ENCODE data around the gene MYDGF.

MYDGF gene

DNA sequence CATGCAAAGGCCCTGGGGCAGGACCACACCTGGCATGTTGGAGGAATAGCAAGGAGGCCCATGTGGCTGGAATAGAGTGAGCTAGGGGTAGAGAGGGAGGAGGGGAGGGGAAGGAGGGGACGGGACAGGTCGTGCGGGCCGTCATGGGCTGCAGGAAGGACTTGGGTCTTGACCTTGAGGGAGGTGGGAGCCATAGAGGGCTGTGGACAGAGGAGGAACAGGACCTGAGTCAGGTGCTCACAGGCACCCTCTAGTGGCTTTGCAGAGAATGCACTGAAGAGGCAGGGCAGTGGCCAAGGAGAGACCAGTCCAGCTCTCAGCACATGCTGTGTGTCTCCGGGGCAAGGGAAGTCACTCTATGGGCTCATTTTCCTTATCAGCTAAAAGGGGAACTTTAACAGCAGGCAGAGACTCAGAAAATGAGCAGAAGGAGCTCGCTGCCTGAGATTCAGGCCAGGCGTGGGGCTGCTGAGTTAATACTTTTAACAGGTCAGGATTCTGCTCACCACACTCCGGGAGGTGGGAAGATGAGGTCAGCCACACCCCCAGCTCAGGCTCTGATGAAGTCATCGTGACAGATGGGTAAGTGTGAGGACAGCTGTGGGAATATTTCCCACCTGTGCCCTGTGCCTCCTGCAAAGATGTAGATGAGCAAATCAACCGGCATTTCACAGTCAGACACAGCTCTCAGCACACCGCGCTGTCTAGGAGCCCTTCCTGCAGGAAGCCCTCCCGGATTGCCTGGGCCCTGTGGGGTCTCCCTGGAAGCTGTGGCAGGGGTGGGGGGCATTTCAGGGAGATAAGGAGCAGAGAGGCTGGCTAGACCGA, 36.8 kb downstream of the MYDGF start:
- TF ChIP-seq, protein P1, sequence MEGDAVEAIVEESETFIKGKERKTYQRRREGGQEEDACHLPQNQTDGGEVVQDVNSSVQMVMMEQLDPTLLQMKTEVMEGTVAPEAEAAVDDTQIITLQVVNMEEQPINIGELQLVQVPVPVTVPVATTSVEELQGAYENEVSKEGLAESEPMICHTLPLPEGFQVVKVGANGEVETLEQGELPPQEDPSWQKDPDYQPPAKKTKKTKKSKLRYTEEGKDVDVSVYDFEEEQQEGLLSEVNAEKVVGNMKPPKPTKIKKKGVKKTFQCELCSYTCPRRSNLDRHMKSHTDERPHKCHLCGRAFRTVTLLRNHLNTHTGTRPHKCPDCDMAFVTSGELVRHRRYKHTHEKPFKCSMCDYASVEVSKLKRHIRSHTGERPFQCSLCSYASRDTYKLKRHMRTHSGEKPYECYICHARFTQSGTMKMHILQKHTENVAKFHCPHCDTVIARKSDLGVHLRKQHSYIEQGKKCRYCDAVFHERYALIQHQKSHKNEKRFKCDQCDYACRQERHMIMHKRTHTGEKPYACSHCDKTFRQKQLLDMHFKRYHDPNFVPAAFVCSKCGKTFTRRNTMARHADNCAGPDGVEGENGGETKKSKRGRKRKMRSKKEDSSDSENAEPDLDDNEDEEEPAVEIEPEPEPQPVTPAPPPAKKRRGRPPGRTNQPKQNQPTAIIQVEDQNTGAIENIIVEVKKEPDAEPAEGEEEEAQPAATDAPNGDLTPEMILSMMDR (IDR thresholded peaks at IDR 0.05; ENCODE audit: borderline replicate concordance, control extremely low read depth, extremely low read depth, insufficient read depth, missing control alignments), result peak; percentile 90
- DNase-seq (ENCODE audit: low spot score), result peak; percentile 76
- in situ Hi-C loops (cut with MboI; ENCODE audit: low sequenced_read_pairs, unreplicated experiment), result loop anchor here (10.0 kb wide), 1 partner anchor 59 kb away; no protein-coding TSS in a partner anchor

DNA sequence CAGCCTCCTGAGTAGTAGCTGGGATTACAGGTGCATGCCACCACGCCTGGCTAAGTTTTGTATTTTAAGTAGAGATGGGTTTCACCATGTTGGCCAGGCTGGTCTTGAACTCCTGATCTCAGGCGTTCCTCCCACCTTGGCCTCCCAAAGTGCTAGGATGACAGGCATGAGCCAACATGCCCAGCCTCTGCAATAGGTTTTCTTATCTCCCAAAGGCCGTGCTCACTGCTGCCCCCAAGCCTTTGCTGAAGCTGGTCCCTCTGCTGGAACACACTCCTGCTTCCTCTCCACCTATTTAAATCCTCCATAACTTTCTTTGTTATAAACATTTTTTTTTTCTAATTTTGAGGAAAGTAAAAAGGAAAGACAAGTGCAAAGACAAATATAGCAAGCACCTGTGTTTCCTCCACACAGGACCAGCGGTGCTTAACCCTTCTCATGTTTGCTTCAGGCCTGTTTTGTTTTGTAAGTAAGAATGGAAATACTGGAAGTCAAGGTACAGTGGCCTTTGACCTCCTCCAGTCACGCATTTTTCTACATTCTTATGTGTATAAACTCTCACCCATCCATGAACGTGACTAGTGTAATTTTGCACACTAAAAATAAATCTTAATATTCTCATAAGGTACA, 45.3 kb downstream of the MYDGF start:
- peak; percentile 55 for DNase-seq (ENCODE audit: low spot score)
- in situ Hi-C loops (cut with MboI; ENCODE audit: low sequenced_read_pairs, unreplicated experiment), result no loop called here
- TF ChIP-seq, protein P1 (IDR thresholded peaks at IDR 0.05; ENCODE audit: borderline replicate concordance, control extremely low read depth, extremely low read depth, insufficient read depth, missing control alignments), result no peak

DNA sequence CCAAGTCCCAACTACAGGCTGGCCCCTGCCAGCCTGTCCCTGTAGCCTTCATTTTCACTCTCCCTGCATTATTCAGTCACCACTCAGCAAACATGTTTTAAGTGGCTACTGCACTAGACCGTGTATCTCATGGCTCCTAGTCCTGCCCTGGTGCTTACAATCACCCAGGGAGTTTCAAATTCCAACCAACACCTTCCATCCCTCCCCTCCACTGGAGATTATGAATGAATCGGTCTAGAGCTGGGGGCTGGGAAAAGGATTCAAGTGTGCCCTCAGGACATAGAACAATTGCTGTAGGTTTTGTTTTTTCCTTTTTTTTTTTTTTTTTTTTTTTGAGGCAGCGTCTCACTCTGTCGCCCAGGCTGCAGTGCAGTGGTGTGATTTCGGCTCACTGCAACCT, 45.8 kb downstream of the MYDGF start:
- DNase-seq (ENCODE audit: low spot score), result no peak
- TF ChIP-seq, protein P1 (IDR thresholded peaks at IDR 0.05; ENCODE audit: borderline replicate concordance, control extremely low read depth, extremely low read depth, insufficient read depth, missing control alignments), result no peak
- in situ Hi-C loops (cut with MboI; ENCODE audit: low sequenced_read_pairs, unreplicated experiment), result no loop called here

DNA sequence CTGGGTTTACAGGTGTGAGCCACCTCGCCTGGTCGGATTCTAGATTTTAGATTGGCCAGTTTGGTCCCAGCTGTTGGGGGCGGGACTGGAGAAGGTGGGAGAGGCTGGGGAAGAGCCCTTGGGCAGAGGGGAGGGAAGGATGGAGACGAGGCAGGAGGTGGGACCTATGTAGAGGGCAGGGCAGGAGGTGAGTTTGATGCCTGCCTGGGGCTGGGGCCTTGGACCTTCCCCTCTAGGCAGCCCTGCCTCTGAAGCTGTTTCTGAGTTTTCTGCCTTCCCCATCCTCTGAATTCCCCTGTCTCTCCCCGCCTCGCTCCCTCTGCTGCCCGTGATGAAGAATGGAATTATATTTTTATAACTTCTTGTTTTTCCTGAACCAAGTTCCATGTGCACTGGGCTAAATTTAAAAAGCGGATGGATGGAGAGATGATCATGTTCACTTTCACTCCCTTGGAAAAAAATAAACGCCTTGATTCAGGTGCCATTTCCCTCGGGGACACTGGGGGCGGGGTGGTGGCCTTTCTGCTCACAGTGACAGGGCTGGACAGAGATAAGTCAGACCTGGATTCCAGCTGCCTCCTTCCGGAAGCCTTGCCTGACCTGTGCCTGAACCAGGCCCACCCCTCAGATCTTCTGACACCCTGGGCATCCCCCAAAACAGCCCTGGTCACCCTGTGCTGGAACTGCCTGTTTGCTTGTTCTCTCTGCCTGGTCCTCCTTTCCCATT, 47.3 kb downstream of the MYDGF start:
- DNase-seq (ENCODE audit: low spot score), result no peak
- in situ Hi-C loops (cut with MboI; ENCODE audit: low sequenced_read_pairs, unreplicated experiment), result no loop called here
- TF ChIP-seq, protein P1 (IDR thresholded peaks at IDR 0.05; ENCODE audit: borderline replicate concordance, control extremely low read depth, extremely low read depth, insufficient read depth, missing control alignments), result no peak

DNA sequence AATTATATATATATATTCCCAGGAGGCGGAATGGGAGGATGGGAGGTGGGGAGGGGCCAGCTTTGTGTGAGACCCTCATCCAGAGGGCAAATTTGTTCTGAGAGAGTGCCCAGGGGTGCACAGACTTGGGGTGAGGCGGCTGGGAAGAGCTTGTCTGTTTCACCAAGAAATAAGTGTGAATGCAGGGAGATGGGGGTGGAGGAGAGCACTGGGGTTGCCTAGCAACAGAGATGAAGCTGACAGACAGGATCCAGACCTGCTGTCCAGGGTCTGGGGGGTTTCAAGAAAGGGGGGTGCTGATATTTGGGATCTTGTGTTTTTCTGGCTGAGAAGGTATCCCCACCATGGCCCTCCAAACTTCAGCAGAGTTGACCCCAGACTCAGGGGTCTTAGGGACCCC, 49.5 kb downstream of the MYDGF start:
- in situ Hi-C loops (cut with MboI; ENCODE audit: low sequenced_read_pairs, unreplicated experiment), result no loop called here
- DNase-seq (ENCODE audit: low spot score), result no peak
- TF ChIP-seq, protein P1 (IDR thresholded peaks at IDR 0.05; ENCODE audit: borderline replicate concordance, control extremely low read depth, extremely low read depth, insufficient read depth, missing control alignments), result no peak

DNA sequence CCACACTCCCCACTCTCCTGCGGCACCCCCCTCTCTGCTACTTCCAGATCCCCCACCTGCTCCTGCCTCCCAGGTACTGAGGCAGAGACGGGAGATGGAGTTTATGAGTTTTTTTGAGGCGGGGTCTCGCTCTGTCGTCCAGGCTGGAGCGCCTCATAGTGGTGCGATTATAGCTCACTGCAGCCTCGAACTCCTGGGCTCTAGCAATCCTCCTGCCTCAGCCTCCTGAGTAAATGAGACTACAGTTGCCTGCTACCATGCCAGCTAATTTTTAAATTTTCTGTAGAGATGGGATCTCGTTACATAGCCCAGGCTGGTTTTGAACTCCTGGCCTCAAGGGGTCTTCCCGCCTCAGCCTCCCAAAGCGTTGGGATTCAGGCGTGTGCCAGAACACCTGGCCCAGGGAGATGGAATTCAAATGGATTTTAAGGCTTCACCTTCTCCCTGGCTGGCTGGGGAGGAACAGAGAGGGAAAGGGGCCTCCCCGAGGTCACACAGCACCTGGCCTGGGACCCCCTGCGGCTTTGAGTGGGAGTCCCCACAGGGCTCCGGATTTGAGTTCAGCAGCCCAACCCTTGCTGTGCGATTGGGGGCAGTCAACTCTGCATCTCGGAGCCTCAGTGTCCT, 50.4 kb downstream of the MYDGF start:
- TF ChIP-seq, protein P1 (IDR thresholded peaks at IDR 0.05; ENCODE audit: borderline replicate concordance, control extremely low read depth, extremely low read depth, insufficient read depth, missing control alignments), result no peak
- no peak for DNase-seq (ENCODE audit: low spot score)
- in situ Hi-C loops (cut with MboI; ENCODE audit: low sequenced_read_pairs, unreplicated experiment), result no loop called here

Data from GM13976 (cell line).